H1 (cell line): Measurements from ENCODE around the gene PEPD. TPM values are rescaled to one million over a fixed set of nuclear protein-coding genes. Genes with fewer than 3 reads are reported as not detected.

Experiments used
- ATF2 ChIP-seq: IDR thresholded peaks from 2 replicates; pipeline ENCODE4 v1.6.1; 2012; ENCODE audit warnings: low read length, inconsistent platforms
- CHD1 ChIP-seq: IDR thresholded peaks from 2 replicates; pipeline ENCODE4 v1.6.1; 2012; ENCODE audit warnings: low read depth, low read length, improper control_type of control experiment
- KDM4A ChIP-seq: IDR thresholded peaks from one replicate; pipeline ENCODE4 v1.7.1; 2012; ENCODE audit warnings: low read depth, mild to moderate bottlenecking, moderate library complexity, low read length, inconsistent platforms; ENCODE audit not compliant: severe bottlenecking
- MAFK ChIP-seq: IDR thresholded peaks from 2 replicates; pipeline ENCODE4 v1.6.1; 2012; ENCODE audit warnings: low read depth, mild to moderate bottlenecking, improper control_type of control experiment, low read length
- SIN3A ChIP-seq, 2 experiments: IDR thresholded peaks in 1 of 2; conservative IDR thresholded peaks in 1 of 2; 2 replicates each; pipeline ENCODE4 v1.6.1; 2011 to 2012; ENCODE audit warnings: low read length in 2 of 2, improper control_type of control experiment in 1 of 2, low read depth in 1 of 2, mild to moderate bottlenecking in 1 of 2
- SIX5 ChIP-seq: IDR thresholded peaks from 2 replicates; pipeline ENCODE4 v1.6.1; 2011; ENCODE audit warnings: mild to moderate bottlenecking, low read depth, low read length
- polyA plus RNA-seq, 7 experiments: library from polyadenylated mRNA; depleted of rRNA in 3 of 7; stranded (reverse) in 5 of 7; unstranded in 2 of 7; fragments of >200 nt in 5 of 7; fragments of 200-250 nt in 2 of 7; gene quantifications; 1 replicate in 5 of 7; 2 replicates in 1 of 7; 4 replicates in 1 of 7; pipeline versions ENCODE4 v1.2.1 to v1.2.3, GENCODE V29; 2011 to 2013; ENCODE audit warnings: missing spikeins in 2 of 7, mixed read lengths in 2 of 7
- total RNA-seq: library from RNA; stranded (reverse); fragmentation: NEBNext Ultra II Directional; extraction: Animal tissue kit (Norgen Biotek cat#: 25700); gene quantifications from 2 replicates; pipeline ENCODE4 v1.2.1, GENCODE V29; 2021

PEPD gene
- total and polyA plus RNA-seq, 2 of the 8 experiments (the other 6 are each of a cell fraction or from before 2014, with no cell fraction given) = 84.1 to 178 TPM

GRCh38 chr19:33422369-33423180 is 99.0 kb downstream of the PEPD start (continued):
- TF ChIP-seq ATF2 = no peak
- TF ChIP-seq SIX5 = no peak
- no peak for TF ChIP-seq SIN3A (conservative IDR thresholded peaks at IDR 0.05 in 1 of 2, IDR thresholded peaks at IDR 0.05 in 1 of 2; ENCODE audit: low read depth in 1 of 2, low read length in 2 of 2)
- TF ChIP-seq MAFK = no peak
- no peak for TF ChIP-seq KDM4A
- no peak for TF ChIP-seq CHD1
